Retinal pigment epithelial cell (primary cell): ENCODE data around the gene SNX25.

Experiments used
- DNase-seq: peaks from one replicate; pipeline ENCODE4 v3.0.0-alpha.2; 2010; ENCODE audit warnings: low read depth
- H3K4me3 ChIP-seq: 2 replicates; pipeline ENCODE4 v1.5.1; 2011; ENCODE audit warnings: mild to moderate bottlenecking, low read length, control low read depth, moderate library complexity
- CTCF ChIP-seq: conservative IDR thresholded peaks from 2 replicates; pipeline ENCODE4 v1.5.1; 2011; ENCODE audit warnings: low read depth, low read length, control low read depth, inconsistent platforms

The SNX25 gene

GRCh38 chr4:185209031-185209851 is at the start of gene SNX25:
Gene SNX25, plus strand, starts transcription at chr4:185209598. Its CDS starts 229 bp downstream, at chr4:185209827.
- no peak for TF ChIP-seq CTCF
- peak within 1 kb of the TSS; percentile 96 for H3K4me3 ChIP-seq

GRCh38 chr4:185165605-185166063 is 43.8 kb upstream of the SNX25 start:
- H3K4me3 ChIP-seq: no peak overlapping the region
- DNase-seq: no peak
- no peak for TF ChIP-seq CTCF

More at GRCh38 chr4:185209031-185209851, at the start of gene SNX25:
- DNase-seq: no peak

- H3K4me3 ChIP-seq: no peak overlapping the region
- TF ChIP-seq CTCF: no peak
- no peak for DNase-seq
These were observed 42.2 kb upstream of the SNX25 start for GRCh38 chr4:185167234-185167633.

- no peak for DNase-seq
- TF ChIP-seq CTCF: no peak
- no peak overlapping the region for H3K4me3 ChIP-seq
These were observed 37.9 kb upstream of the SNX25 start for GRCh38 chr4:185171373-185172071.

- no peak overlapping the region for H3K4me3 ChIP-seq
- no peak for DNase-seq
- no peak for TF ChIP-seq CTCF
These were observed 29.9 kb upstream of the SNX25 start for GRCh38 chr4:185179488-185179887.

- TF ChIP-seq CTCF: no peak
- DNase-seq: no peak
- H3K4me3 ChIP-seq: no peak overlapping the region
These were observed 27.2 kb upstream of the SNX25 start for GRCh38 chr4:185182239-185182638.
